ENCODE measurements around the gene EVI5.
"Not testable (repeated sequence)": the region's sequence is repeated elsewhere in the genome, so short reads cannot be mapped to it uniquely, and the experiment has no call there.

Gene EVI5

DNA sequence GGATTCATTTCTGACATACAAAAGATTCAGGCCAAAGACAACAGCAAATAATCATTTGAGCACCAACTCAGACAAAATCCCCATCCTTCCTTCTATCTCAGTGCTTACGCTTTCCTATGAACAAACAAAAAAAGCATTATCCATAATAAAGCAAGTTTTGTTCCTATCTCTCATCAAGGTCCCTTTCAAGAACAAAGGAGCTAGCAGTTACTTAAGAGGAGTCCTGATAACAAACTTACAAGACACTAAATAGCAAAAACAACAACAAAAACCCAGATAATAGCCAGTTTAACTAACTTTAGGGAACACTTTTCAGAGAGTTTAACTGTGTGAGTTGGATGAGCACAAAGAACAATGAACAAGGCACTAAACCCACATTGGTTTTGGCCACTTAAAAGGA is 10.5 kb downstream of the EVI5 start:
- no peaks in the 10 kb centered on the region for H3K4me1 Mint-ChIP-seq (ENCODE audit: low read depth)
- H3K4me3 Mint-ChIP-seq: no peak overlapping the region
- peaks cover 52% of the 10 kb centered on the region for H3K27me3 Mint-ChIP-seq (ENCODE audit: low read depth)
- H3K27ac Mint-ChIP-seq: no peak overlapping the region
- no peaks in the 10 kb centered on the region for H3K9me3 Mint-ChIP-seq
- no peaks in the 10 kb centered on the region for H3K36me3 Mint-ChIP-seq (ENCODE audit: low read depth)

DNA sequence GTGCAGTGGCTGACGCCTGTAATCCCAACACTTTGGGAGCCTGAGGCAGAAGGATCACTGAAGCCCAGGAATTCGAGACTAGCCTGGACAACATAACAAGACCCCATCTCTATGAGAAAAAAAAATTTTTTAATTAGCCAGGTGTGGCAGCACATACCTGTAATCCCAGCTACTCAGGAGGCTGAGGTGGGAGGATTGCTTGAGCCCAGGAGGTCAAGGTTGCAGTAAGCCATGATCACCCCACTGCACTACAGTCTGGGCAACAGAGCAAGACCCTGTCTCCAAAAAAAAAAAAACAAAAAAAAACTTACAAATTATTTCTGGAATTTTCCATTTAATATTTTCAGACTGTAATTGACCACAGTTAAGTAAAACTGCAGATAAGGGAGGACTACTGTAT is 11.2 kb downstream of the EVI5 start:
- not testable (repeated sequence) for H3K4me1 Mint-ChIP-seq (ENCODE audit: low read depth); H3K27ac Mint-ChIP-seq; H3K9me3 Mint-ChIP-seq; H3K4me3 Mint-ChIP-seq; H3K36me3 Mint-ChIP-seq (ENCODE audit: low read depth)
- peaks cover 47% of the 10 kb centered on the region for H3K27me3 Mint-ChIP-seq (ENCODE audit: low read depth)

DNA sequence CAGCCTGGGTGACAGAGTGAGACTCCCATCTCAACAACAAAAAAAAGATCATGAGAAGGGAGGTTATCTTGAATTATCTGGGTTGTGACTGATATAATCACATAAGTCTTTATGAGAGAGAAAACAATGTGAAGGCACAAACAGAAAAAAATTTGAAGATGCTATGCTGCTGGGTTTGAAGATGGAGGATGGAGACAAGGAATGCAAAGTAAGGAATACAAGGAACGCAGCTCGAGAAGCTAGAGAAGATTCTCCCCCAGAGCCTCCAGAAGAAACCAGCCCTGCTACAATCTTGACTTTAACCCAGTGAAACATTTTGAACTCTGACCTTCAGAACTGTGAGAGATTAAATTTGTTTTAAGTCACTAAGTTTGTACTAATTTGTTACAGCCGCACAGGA is 15.1 kb downstream of the EVI5 start:
- Mint-ChIP-seq H3K27me3 (ENCODE audit: low read depth) (peaks cover 25% of the 10 kb centered on the region), H3K4me3 (no peak overlapping the region), H3K27ac (no peak overlapping the region), H3K36me3 (ENCODE audit: low read depth) (no peaks in the 10 kb centered on the region), H3K4me1 (ENCODE audit: low read depth) (no peaks in the 10 kb centered on the region), H3K9me3 (peaks cover 4% of the 10 kb centered on the region)

DNA sequence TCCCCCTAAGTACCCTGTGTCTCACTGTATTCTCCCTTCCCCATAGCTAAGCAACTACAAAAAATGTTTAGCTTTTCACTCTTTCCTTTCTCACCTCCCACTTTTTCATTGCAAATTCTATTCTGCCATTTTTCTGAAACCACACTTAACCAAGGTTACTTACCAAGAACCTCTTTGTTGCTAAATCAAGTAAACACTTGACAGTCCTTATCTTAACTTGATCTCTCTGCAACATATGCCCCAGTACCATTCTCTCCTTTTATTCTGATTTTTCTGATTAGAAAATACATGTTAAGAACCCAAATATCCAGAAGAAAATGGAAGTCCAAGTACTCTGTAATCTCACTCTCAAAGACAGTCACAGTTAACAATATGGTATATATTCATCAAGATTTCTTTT is 16.0 kb downstream of the EVI5 start:
- no peaks in the 10 kb centered on the region for H3K36me3 Mint-ChIP-seq (ENCODE audit: low read depth)
- no peak overlapping the region for H3K27ac Mint-ChIP-seq
- H3K4me3 Mint-ChIP-seq: no peak overlapping the region
- peaks cover 25% of the 10 kb centered on the region for H3K27me3 Mint-ChIP-seq (ENCODE audit: low read depth)
- peaks cover 4% of the 10 kb centered on the region for H3K9me3 Mint-ChIP-seq
- H3K4me1 Mint-ChIP-seq (ENCODE audit: low read depth): no peaks in the 10 kb centered on the region

DNA sequence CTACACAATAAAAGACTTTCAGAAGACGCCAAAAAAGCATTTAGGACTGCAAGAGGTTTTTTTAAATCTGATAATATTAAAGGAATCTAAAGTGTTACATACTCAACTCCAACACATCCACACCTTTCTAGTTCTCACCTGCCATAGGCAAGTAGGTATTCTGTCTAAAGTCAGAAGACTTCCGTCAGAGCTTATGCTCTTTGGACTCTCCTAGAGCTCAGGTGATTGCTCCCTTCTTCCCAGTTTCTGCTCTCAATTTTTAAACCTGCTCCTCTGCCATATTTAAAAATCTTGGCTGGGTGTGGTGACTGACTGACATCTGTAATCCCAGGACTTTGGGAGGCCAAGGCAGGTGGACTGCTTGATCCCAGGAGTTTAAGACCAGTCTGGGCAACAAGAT is 16.6 kb downstream of the EVI5 start:
- H3K27ac Mint-ChIP-seq: no peak overlapping the region
- H3K4me3 Mint-ChIP-seq: no peak overlapping the region
- H3K9me3 Mint-ChIP-seq: peaks cover 4% of the 10 kb centered on the region
- H3K36me3 Mint-ChIP-seq (ENCODE audit: low read depth): no peaks in the 10 kb centered on the region
- H3K27me3 Mint-ChIP-seq (ENCODE audit: low read depth): peaks cover 22% of the 10 kb centered on the region
- no peaks in the 10 kb centered on the region for H3K4me1 Mint-ChIP-seq (ENCODE audit: low read depth)

DNA sequence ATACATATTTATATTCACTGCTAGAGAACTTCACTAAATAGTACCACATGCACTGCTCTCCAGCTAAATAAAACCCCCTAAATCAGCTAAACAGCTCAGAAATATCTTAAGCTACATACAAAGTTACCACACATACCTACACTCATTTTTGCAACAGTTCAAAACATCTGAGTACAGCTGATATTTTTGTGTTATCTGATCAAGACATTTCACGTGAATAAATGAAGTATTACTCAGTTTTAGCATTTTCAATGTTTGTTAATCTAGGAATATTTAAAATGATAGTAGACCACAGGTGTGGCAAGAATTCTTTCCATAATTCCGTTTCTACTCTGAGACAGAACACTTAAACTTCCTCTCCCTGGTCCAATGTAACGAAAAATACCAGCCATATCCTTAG is 20.8 kb downstream of the EVI5 start:
- H3K36me3 Mint-ChIP-seq (ENCODE audit: low read depth): no peaks in the 10 kb centered on the region
- H3K27me3 Mint-ChIP-seq (ENCODE audit: low read depth): peaks cover 11% of the 10 kb centered on the region
- no peak overlapping the region for H3K27ac Mint-ChIP-seq
- H3K4me3 Mint-ChIP-seq: no peak overlapping the region
- peaks cover 4% of the 10 kb centered on the region for H3K9me3 Mint-ChIP-seq
- H3K4me1 Mint-ChIP-seq (ENCODE audit: low read depth): no peaks in the 10 kb centered on the region

DNA sequence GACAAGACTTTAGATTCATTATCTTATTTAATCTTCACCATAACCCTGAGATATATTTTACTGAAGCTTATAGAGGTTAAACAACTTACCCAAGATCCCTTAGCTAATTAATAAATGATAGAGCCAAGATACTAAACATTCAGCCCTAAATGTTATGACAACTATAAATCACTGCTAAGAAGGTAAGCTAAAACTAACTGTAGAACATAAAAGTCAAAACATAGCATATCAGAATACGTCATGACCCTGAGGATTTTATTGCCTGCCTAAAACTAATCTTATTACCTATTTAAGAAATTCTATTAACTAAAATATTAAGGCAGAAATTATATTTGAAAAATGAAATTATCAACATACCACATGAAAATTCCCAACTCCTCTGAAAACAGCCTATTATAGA is 22.6 kb downstream of the EVI5 start:
- H3K27ac Mint-ChIP-seq: no peak overlapping the region
- H3K4me1 Mint-ChIP-seq (ENCODE audit: low read depth): no peaks in the 10 kb centered on the region
- H3K27me3 Mint-ChIP-seq (ENCODE audit: low read depth): peaks cover 20% of the 10 kb centered on the region
- H3K36me3 Mint-ChIP-seq (ENCODE audit: low read depth): no peaks in the 10 kb centered on the region
- H3K9me3 Mint-ChIP-seq: no peaks in the 10 kb centered on the region
- H3K4me3 Mint-ChIP-seq: no peak overlapping the region

DNA sequence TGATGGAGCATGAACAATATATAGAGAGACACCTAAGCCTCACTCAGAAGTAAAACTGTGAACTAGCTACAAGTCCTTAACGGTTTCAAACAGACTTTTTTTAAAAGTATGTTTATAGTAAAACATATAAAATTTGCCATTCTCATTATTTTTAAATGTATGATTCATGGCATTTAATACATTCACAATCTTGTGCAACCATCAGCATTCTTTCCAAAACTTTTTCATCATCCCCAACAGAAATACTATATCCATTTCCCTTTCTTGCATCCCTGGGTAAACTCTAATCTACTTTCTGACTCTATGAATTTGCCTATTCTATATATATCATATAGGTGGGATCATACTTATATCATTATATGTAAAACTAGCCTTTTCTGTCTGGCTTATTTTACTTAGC is 25.5 kb downstream of the EVI5 start:
- Mint-ChIP-seq H3K36me3 (ENCODE audit: low read depth) (no peaks in the 10 kb centered on the region), H3K27ac (no peak overlapping the region), H3K27me3 (ENCODE audit: low read depth) (peaks cover 22% of the 10 kb centered on the region), H3K4me3 (no peak overlapping the region), H3K9me3 (no peaks in the 10 kb centered on the region), H3K4me1 (ENCODE audit: low read depth) (no peaks in the 10 kb centered on the region)

DNA sequence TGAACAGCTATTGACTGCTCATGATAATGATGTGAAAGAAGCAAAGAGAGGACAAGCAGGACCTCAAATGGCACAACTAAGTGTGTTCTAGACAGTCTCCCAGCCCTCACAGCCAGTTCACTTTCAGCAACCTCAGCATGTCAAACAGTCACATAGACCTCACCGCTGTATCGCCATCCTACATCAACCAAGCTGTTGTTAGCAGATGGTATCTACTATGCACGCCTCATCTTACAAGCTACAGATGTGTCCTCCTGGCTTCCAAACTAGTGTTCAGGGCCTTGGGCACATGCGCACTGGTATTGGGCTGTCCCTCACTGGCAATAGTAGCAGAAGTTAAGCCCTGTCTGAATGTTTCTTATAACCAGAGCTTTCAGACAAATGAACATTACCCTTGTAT is 28.4 kb downstream of the EVI5 start:
- no peaks in the 10 kb centered on the region for H3K9me3 Mint-ChIP-seq
- peaks cover 12% of the 10 kb centered on the region for H3K27me3 Mint-ChIP-seq (ENCODE audit: low read depth)
- H3K27ac Mint-ChIP-seq: no peak overlapping the region
- H3K4me1 Mint-ChIP-seq (ENCODE audit: low read depth): no peaks in the 10 kb centered on the region
- no peak overlapping the region for H3K4me3 Mint-ChIP-seq
- H3K36me3 Mint-ChIP-seq (ENCODE audit: low read depth): no peaks in the 10 kb centered on the region

DNA sequence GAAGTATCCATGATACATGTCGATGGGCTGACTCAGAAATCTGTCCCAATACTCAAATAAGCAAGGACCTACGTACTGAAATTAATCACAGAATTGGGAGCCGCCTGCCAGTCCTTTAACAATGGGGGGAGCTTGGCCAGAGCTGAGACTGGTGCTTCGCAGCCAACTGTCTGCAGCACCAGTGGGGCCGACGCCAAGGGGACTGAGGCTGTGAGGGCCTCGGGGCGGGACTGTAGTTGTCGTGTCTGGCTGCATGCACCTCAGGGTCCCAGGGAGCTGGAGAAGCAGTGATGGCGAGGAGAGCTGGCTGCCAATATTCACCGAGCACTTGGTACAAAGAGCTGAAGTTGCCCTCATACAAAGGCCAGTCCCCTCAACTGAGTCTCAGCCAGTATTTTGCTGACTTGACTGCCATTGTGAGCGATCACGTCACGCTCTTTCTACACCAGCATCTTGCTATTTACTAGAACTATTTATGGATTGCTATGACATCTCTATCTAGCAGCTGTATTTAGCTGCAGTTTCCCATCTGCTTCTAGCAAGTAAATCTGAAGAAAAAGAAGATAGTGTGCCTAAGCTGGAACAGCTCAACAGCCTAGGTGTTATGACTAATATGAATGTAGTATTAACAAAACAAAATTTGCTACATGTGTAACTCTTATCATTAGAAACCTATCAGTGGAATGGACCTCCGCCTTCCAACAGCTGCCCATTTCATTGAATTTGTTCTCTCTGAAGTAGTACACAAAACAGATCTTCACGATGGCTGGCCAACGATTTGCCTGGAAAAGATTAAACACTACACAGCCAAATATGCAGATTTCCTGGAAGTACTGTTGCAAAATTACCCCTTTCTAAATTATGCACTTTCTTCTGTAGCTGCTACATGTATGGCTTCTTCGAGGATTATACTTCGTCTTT is 29.1 kb downstream of the EVI5 start:
- Mint-ChIP-seq H3K27me3 (ENCODE audit: low read depth) (peaks cover 12% of the 10 kb centered on the region), H3K4me1 (ENCODE audit: low read depth) (no peaks in the 10 kb centered on the region), H3K4me3 (no peak overlapping the region), H3K36me3 (ENCODE audit: low read depth) (no peaks in the 10 kb centered on the region), H3K27ac (no peak overlapping the region), H3K9me3 (no peaks in the 10 kb centered on the region)

DNA sequence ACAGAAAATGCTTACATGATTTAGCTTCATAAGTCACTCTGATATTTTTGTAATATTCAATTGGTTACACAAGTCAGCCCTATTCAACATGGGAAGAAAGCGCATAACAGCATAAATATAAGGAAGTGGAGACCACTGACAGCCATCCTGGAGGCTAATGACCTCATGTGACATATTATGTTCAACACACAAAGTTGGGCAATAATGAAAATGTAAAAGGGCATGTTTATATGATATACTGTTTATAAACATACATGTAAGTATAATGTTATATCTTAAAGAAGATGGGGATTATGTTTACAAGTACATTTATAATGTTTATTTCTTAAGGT is 30.2 kb downstream of the EVI5 start:
- no peak overlapping the region for H3K4me3 Mint-ChIP-seq
- H3K36me3 Mint-ChIP-seq (ENCODE audit: low read depth): no peaks in the 10 kb centered on the region
- no peaks in the 10 kb centered on the region for H3K9me3 Mint-ChIP-seq
- H3K4me1 Mint-ChIP-seq (ENCODE audit: low read depth): no peaks in the 10 kb centered on the region
- H3K27me3 Mint-ChIP-seq (ENCODE audit: low read depth): peaks cover 13% of the 10 kb centered on the region
- H3K27ac Mint-ChIP-seq: no peak overlapping the region

DNA sequence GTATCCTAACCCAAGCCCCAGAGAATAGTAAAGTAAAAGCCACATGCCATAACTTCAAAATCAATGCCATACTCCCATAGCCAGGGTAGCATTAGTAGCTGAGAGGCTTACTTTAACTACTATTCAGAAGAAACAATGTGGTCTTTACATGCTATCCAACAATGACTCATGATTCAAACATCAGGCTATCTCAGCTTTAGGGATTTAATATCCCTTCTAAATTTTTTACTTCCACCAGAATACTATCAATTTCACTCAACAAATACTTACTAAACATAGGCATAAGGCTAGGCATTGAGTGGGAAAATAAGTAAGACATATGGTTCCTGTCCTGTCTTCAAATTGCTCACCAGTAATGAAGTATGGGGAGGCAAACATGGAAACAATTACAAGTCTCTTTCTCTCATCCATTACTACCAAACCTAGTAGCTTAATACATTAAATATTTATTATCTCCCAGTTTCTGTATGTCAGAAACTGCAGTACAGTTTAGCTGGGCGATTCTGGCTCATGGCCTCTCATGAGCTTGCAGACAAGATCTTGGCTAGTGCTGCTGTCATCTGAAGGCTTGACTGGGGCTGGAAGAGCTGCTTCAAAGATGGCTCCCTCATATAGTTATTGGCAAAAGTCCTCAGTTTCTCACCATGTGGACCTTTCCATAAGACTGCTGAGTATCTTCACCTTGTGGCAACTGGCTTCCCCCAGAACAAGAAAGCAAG is 30.7 kb downstream of the EVI5 start:
- Mint-ChIP-seq H3K9me3 (no peaks in the 10 kb centered on the region), H3K4me3 (no peak overlapping the region), H3K27ac (no peak overlapping the region), H3K4me1 (ENCODE audit: low read depth) (no peaks in the 10 kb centered on the region), H3K36me3 (ENCODE audit: low read depth) (no peaks in the 10 kb centered on the region), H3K27me3 (ENCODE audit: low read depth) (peaks cover 15% of the 10 kb centered on the region)

DNA sequence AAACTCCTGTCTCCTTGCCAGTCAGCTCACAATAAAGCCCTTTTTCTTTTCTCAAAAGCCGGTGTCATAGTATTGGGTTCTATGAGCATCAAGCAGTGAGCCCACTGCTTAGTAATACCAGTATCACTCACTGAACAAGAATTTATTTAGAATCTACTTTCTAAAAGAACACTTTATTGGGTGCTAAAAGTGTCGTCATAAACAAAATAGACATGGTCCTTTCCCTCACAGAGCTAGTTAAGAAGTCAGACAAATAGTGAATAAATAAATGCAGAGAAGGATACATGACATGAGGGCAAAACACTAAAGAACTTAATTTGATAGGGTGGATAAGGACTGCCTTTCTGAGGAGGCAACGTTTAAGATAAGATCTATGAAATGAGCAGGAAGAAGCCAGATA is 32.2 kb downstream of the EVI5 start:
- no peak overlapping the region for H3K27ac Mint-ChIP-seq

DNA sequence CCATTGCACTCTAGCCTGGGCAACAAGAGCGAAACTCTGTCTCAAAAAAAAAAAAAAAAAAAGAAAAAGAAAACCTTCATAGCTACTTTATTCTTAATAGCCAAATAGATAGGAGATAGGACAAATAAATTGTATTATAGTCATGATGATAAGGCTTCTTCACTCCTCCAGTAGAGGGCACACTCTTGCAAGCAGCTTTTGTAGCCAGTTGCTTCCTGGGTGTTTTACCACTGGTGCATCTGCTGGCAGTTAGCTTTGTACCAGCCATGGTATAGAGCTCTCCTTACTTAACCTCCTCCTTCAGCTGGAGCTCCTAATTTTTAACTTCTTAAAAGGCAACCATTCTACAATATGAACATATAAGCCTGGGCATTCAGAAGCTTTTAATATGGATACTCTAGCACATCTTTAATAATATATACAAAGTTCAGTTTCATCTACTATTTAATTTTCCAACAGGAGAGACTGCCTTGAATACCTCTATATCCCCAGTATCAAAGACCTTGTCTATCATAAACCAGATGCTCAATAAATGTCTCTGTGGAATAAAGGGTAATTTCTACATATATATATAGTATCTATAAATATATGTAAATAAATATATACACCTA is 35.8 kb downstream of the EVI5 start:
- Mint-ChIP-seq H3K36me3 (ENCODE audit: low read depth) (no peaks in the 10 kb centered on the region), H3K4me3 (no peak overlapping the region), H3K27ac (no peak overlapping the region), H3K9me3 (no peaks in the 10 kb centered on the region), H3K27me3 (ENCODE audit: low read depth) (peaks cover 3% of the 10 kb centered on the region), H3K4me1 (ENCODE audit: low read depth) (no peaks in the 10 kb centered on the region)

More for the DNA sequence above, 32.2 kb downstream of the EVI5 start:
- no peak overlapping the region for H3K4me3 Mint-ChIP-seq
- H3K9me3 Mint-ChIP-seq: no peaks in the 10 kb centered on the region
- H3K36me3 Mint-ChIP-seq (ENCODE audit: low read depth): no peaks in the 10 kb centered on the region
- peaks cover 6% of the 10 kb centered on the region for H3K27me3 Mint-ChIP-seq (ENCODE audit: low read depth)
- no peaks in the 10 kb centered on the region for H3K4me1 Mint-ChIP-seq (ENCODE audit: low read depth)

DNA sequence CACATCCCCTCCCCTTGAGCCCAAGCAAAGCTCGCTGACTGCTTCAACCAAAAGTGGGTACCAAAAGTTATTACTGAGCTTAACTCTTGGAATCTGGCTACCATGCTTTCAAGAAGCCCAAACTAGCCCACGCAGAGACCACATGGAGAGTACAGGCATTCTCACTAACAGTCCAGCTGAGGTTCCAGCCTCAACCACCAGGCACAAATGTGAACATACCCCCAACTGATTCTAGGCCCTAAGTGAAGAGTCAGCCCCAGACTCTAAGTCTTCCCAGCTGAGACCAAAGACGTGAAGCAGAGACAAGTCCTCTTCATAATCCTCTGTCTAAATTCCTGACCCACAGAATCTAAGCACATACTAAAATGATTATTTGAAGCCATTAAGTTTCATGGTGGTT is 36.8 kb downstream of the EVI5 start:
- Mint-ChIP-seq H3K4me1 (ENCODE audit: low read depth) (no peaks in the 10 kb centered on the region), H3K27ac (no peak overlapping the region), H3K4me3 (no peak overlapping the region), H3K27me3 (ENCODE audit: low read depth) (peaks cover 6% of the 10 kb centered on the region), H3K36me3 (ENCODE audit: low read depth) (no peaks in the 10 kb centered on the region), H3K9me3 (no peaks in the 10 kb centered on the region)
